OCI-LY7 (cell line): ENCODE measurements around the gene SMARCB1. TPM values are rescaled to one million over a fixed set of nuclear protein-coding genes. Genes with fewer than 3 reads are reported as not detected.

Source experiments
- BruUV-seq: library from RNA; stranded (reverse); fragments of 400-500 nt; replicated peaks from 2 replicates; lab custom pipeline; 2021; lab: Mats Ljungman, UMichigan
- CTCF ChIA-PET: fragments of 300-600 bp; sonication (Branson Sonifier 250); formaldehyde crosslinking; loops from one replicate; lab custom pipeline; 2022; ENCODE audit warnings: antibody characterized with exemption; ENCODE audit not compliant: unreplicated experiment; lab: Charles Lee
- POLR2A ChIA-PET: fragments of 300-600 bp; sonication (Branson Sonifier 250); formaldehyde crosslinking; loops from one replicate; lab custom pipeline; 2022; ENCODE audit warnings: antibody characterized with exemption; lab: Charles Lee
- DNase-seq: peaks from one replicate; pipeline ENCODE4 v3.0.0-alpha.2; 2015; ENCODE audit warnings: low spot score
- H2AFZ ChIP-seq: fragments of 200-600 bp; sonication (generic), shearing (Covaris generic); 2 replicates; pipeline ENCODE4 v1.6.1; 2014; ENCODE audit warnings: mild to moderate bottlenecking, antibody characterized with exemption, low read length, moderate library complexity
- H3K27ac ChIP-seq: fragments of 200-600 bp; sonication (generic); 2 replicates; pipeline ENCODE4 v1.5.1; 2014; ENCODE audit warnings: mixed run types, low read depth, mild to moderate bottlenecking, moderate library complexity, low read length, inconsistent platforms; ENCODE audit not compliant: poor library complexity, severe bottlenecking
- H3K36me3 ChIP-seq: fragments of 200-600 bp; sonication (generic); 2 replicates; pipeline ENCODE4 v1.6.1; 2014; ENCODE audit warnings: mild to moderate bottlenecking, antibody characterized with exemption, low read length, moderate library complexity, mixed read lengths; ENCODE audit not compliant: insufficient read depth
- H3K4me1 ChIP-seq: fragments of 200-600 bp; sonication (generic); 2 replicates; pipeline ENCODE4 v1.5.1; 2014; ENCODE audit warnings: mild to moderate bottlenecking, low read length; ENCODE audit not compliant: insufficient read depth, poor library complexity, severe bottlenecking
- H3K4me2 ChIP-seq: fragments of 200-600 bp; sonication (generic); 2 replicates; pipeline ENCODE4 v1.6.1; 2014; ENCODE audit warnings: mild to moderate bottlenecking, low read length
- H3K4me3 ChIP-seq: fragments of 200-600 bp; sonication (generic); 2 replicates; pipeline ENCODE4 v1.5.1; 2014; ENCODE audit warnings: mild to moderate bottlenecking, low read depth, low read length; ENCODE audit not compliant: poor library complexity, severe bottlenecking
- H3K79me2 ChIP-seq: fragments of 200-600 bp; sonication (generic); 2 replicates; pipeline ENCODE4 v1.6.1; 2016; ENCODE audit warnings: low read depth, mild to moderate bottlenecking, low read length, moderate library complexity, mixed read lengths; ENCODE audit not compliant: insufficient read depth
- H3K9me2 ChIP-seq: fragments of 200-600 bp; sonication (generic); 2 replicates; pipeline ENCODE4 v1.6.1; 2016; ENCODE audit warnings: mild to moderate bottlenecking, low read length, mixed read lengths; ENCODE audit not compliant: insufficient read depth
- H3K9me3 ChIP-seq: fragments of 200-600 bp; sonication (generic); 2 replicates; pipeline ENCODE4 v1.6.1; 2014; ENCODE audit warnings: mild to moderate bottlenecking, mixed run types, low read length, mixed read lengths
- H4K20me1 ChIP-seq: fragments of 200-600 bp; sonication (generic); 2 replicates; pipeline ENCODE4 v1.6.1; 2014; ENCODE audit warnings: mild to moderate bottlenecking, antibody characterized with exemption, low read length, moderate library complexity, mixed read lengths; ENCODE audit not compliant: insufficient read depth
- EZH2phosphoT487 ChIP-seq: fragments of 200-600 bp; sonication (generic); IDR thresholded peaks from 2 replicates; pipeline ENCODE4 v1.6.1; 2018; ENCODE audit warnings: low read depth, borderline replicate concordance, mild to moderate bottlenecking, mixed run types, antibody characterized with exemption, low read length, moderate library complexity, mixed read lengths
- intact Hi-C: fragments of 100-400 bp; cut with micrococcal nuclease; formaldehyde crosslinking; loops from one replicate; pipeline ENCODE4 v1.10.0; 2022; ENCODE audit not compliant: unreplicated experiment
- total RNA-seq, 2 experiments: library from RNA; depleted of rRNA in 1 of 2; stranded (reverse); fragments of >200 nt in 1 of 2; shearing (Covaris generic) in 1 of 2; gene quantifications; 2 replicates each; pipeline ENCODE4 v1.2.3, GENCODE V29; 2014 to 2022
- TF ChIP-seq, protein P1 (sequence below): fragments of 200-600 bp; sonication (generic); conservative IDR thresholded peaks from 2 replicates; pipeline ENCODE4 v1.5.1; 2014; ENCODE audit warnings: mild to moderate bottlenecking, antibody characterized with exemption, low read length, moderate library complexity, mixed read lengths

The SMARCB1 gene
- total RNA-seq, 2 experiments from 2014 or later = 252 to 265 TPM

DNA sequence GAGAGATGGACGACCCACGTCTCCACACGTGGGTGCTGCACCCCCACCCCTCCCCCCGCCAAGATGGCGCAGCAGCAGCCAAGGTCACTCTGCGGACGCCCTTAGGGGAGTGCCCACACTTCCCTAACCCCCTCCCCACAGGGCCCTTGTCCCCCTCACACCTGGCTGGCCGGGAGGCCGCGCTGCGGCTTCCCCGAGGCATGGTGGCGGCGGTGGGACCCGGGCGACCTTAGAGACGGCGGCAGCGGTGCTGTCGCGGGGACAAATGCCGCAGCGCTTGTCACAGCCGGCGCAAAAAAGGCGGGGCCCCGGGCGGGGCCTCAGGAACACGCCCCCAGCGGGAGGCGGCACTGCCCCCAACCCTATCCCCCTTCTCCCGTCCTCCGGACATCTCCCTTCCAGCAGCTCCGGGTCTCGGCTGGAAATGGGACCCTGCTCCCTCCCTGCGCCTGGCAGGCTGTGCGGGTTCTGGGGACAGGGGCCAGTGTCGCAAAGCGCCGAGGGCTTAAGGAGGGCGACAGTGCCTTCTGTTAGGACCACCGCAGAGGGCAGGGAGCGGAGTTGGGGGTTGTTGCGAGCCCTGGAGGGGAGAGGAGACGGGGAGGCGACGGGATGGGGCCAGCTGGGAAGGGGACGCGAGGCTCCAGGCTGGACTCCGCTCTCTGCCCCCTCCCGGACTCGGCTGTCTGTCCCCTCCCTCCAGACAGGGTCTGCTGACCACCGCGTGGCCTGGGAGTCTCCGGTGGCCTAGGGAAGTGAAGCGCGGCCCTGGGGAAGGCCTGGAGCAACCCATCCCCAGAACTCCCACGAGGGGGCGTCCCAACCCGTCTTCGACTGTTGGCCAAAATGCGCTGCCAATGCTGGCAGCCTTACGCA, 18.9 kb upstream of the SMARCB1 start, which contains the start of gene CHCHD10:
Gene CHCHD10 (minus strand): TSS at position 300 of the 876 bp plus-strand sequence. CDS start 98 bp downstream, at position 202.
- POLR2A ChIA-PET = interaction anchor here (0.7 to 1.8 kb wide), 5 partner anchors 12 to 90 kb away, joined by 3 to 9 read pairs (median 4); partner anchors contain the start of gene SLC2A11
- peak within 1 kb of the TSS; percentile 98 for H3K4me2 ChIP-seq
- H2AFZ ChIP-seq = peak within 1 kb of the TSS; percentile 34; the same call in 1 of the 2 replicates
- H3K9me3 ChIP-seq = no peaks in the 10 kb centered on the region
- peaks cover 80% of the 10 kb centered on the region for H3K4me1 ChIP-seq
- no peaks in the 10 kb centered on the region for H3K9me2 ChIP-seq
- H3K4me3 ChIP-seq = peak within 1 kb of the TSS; percentile 99
- H3K36me3 ChIP-seq = peaks cover 38% of the 10 kb centered on the region
- peaks cover 12% of the 10 kb centered on the region; the same call in 1 of the 2 replicates for H4K20me1 ChIP-seq
- BruUV-seq = no TSS peak
- DNase-seq = peak; percentile 89
- H3K79me2 ChIP-seq = peaks cover 26% of the 10 kb centered on the region
- intact Hi-C loops = loop anchor here (1.0 to 5.0 kb wide), 5 partner anchors 32 to 226 kb away; partner anchors contain the start of gene DERL3
- CTCF ChIA-PET = interaction anchor here (1.4 kb wide), 1 partner anchor 90 kb away, joined by 4 read pairs; the partner anchor contains the start of gene SLC2A11
- TF ChIP-seq EZH2phosphoT487 = no peak
- TF ChIP-seq, protein P1, sequence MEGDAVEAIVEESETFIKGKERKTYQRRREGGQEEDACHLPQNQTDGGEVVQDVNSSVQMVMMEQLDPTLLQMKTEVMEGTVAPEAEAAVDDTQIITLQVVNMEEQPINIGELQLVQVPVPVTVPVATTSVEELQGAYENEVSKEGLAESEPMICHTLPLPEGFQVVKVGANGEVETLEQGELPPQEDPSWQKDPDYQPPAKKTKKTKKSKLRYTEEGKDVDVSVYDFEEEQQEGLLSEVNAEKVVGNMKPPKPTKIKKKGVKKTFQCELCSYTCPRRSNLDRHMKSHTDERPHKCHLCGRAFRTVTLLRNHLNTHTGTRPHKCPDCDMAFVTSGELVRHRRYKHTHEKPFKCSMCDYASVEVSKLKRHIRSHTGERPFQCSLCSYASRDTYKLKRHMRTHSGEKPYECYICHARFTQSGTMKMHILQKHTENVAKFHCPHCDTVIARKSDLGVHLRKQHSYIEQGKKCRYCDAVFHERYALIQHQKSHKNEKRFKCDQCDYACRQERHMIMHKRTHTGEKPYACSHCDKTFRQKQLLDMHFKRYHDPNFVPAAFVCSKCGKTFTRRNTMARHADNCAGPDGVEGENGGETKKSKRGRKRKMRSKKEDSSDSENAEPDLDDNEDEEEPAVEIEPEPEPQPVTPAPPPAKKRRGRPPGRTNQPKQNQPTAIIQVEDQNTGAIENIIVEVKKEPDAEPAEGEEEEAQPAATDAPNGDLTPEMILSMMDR = peak; percentile 86
- H3K27ac ChIP-seq = peak within 1 kb of the TSS; percentile 74

DNA sequence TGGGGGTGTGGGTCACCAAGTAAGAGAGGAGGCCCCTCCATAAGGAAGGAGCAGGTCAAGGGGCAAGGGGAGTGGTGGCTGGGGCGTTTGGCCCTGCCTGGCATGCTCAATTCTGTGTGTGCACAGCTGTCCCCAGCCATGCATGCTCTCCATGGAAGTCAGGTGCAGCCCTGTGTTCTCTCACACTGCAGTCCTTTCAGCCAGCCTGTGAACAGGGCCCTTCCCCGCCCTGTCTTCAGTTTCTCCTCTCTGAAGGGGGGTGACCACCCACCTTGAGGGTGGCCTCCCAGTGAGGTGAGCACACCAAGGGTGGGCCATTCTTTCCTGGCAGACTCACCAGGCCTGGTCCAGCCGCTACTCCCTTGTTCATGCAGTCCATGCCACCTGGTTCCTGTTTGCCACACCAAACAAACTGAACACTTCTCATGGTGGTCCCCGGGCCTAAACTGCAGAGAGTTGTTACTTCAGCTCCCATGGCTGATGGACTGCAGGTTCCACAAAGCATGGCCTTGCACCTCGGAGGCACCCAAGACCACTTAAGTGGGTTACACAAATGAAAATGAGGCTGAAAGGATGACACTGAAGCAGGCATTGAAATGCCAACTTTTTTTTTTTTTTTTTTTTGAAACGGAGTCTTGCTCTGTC, 17.3 kb upstream of the SMARCB1 start:
- H4K20me1 ChIP-seq = peaks cover 12% of the 10 kb centered on the region; the same call in 1 of the 2 replicates
- peaks cover 25% of the 10 kb centered on the region for H3K36me3 ChIP-seq
- H3K27ac ChIP-seq = peak overlapping the region; percentile 74
- peak overlapping the region; percentile 75 for H2AFZ ChIP-seq
- intact Hi-C loops = loop anchor here (2.0 to 5.0 kb wide), 3 partner anchors 69 to 227 kb away; partner anchors contain the start of gene DERL3
- peaks cover 26% of the 10 kb centered on the region for H3K79me2 ChIP-seq
- ChIA-PET POLR2A (interaction anchor here (0.7 to 1.9 kb wide), 10 partner anchors 15 to 90 kb away, joined by 3 to 8 read pairs (median 4); partner anchors contain the start of genes SLC2A11 and VPREB3), CTCF (interaction anchor here (1.0 to 1.4 kb wide), 2 partner anchors 75 to 80 kb away, joined by 3 to 7 read pairs; no protein-coding TSS in a partner anchor)
- H3K4me2 ChIP-seq = peak overlapping the region; percentile 98
- no peaks in the 10 kb centered on the region for H3K9me3 ChIP-seq
- peak; percentile 75 for DNase-seq
- H3K9me2 ChIP-seq = no peaks in the 10 kb centered on the region
- no peak for TF ChIP-seq EZH2phosphoT487
- TF ChIP-seq, protein P1 = no peak
- BruUV-seq = no TSS peak
- peaks cover 78% of the 10 kb centered on the region for H3K4me1 ChIP-seq
- peak overlapping the region; percentile 99 for H3K4me3 ChIP-seq
